ENCODE measurements around the gene ANGEL1. TPM values are rescaled to one million over a fixed set of nuclear protein-coding genes. Genes with fewer than 3 reads are reported as not detected.
A peak's percentile ranks its signal among the peaks of the same experiment; 100 is the strongest.

The ANGEL1 gene
- polyA plus RNA-seq, 1 experiment, result 12.8 TPM

GRCh38 chr14:76826122-76826521, 13.4 kb upstream of the ANGEL1 start, which contains the start of gene LRRC74A:
Gene LRRC74A, plus strand, starts transcription at chr14:76826408. Its CDS starts 290 bp downstream, at chr14:76826698.
- no peak for DNase-seq (ENCODE audit: low read depth, low spot score)
- TF ChIP-seq CTCF (IDR thresholded peaks at IDR 0.05; ENCODE audit: low read depth, low read length), result no peak
- H3K9me3 ChIP-seq (ENCODE audit: control insufficient read depth, insufficient read depth, low read length), result no peaks in the 10 kb centered on the region
- CTCF ChIA-PET, result no interaction called here
- H3K27me3 ChIP-seq (ENCODE audit: control insufficient read depth, insufficient read depth, low read length), result peaks cover 22% of the 10 kb centered on the region
- POLR2A ChIA-PET, result no interaction called here
- no peak within 1 kb of the TSS for H3K4me3 ChIP-seq (ENCODE audit: low read depth, low read length)
- H3K27ac ChIP-seq (ENCODE audit: low read depth, low read length), result no peak within 1 kb of the TSS

- DNase-seq (ENCODE audit: low read depth, low spot score), result no peak
- CTCF ChIA-PET, result interaction anchor here (0.7 kb wide), 1 partner anchor 302 kb away, joined by 15 read pairs; no protein-coding TSS in a partner anchor
- no peak for TF ChIP-seq CTCF (IDR thresholded peaks at IDR 0.05; ENCODE audit: low read depth, low read length)
- POLR2A ChIA-PET, result no interaction called here
- Histone ChIP-seq H3K27me3 (ENCODE audit: control insufficient read depth, insufficient read depth, low read length) (peaks cover 12% of the 10 kb centered on the region), H3K9me3 (ENCODE audit: control insufficient read depth, insufficient read depth, low read length) (no peaks in the 10 kb centered on the region), H3K4me3 (ENCODE audit: low read depth, low read length) (no peak overlapping the region), H3K27ac (ENCODE audit: low read depth, low read length) (no peak overlapping the region)
Measured at GRCh38 chr14:76820700-76821099, 8.0 kb upstream of the ANGEL1 start.

GRCh38 chr14:76814726-76815645, 2.3 kb upstream of the ANGEL1 start:
- Histone ChIP-seq H3K9me3 (ENCODE audit: control insufficient read depth, insufficient read depth, low read length) (no peaks in the 10 kb centered on the region; the same call in 1 of the 2 replicates), H3K4me3 (ENCODE audit: low read depth, low read length) (no peak overlapping the region), H3K27ac (ENCODE audit: low read depth, low read length) (no peak overlapping the region), H3K27me3 (ENCODE audit: control insufficient read depth, insufficient read depth, low read length) (peaks cover 12% of the 10 kb centered on the region)
- no peak for TF ChIP-seq CTCF (IDR thresholded peaks at IDR 0.05; ENCODE audit: low read depth, low read length)
- ChIA-PET CTCF (interaction anchor here (1.6 kb wide), 1 partner anchor 30 kb away, joined by 5 read pairs; no protein-coding TSS in a partner anchor), POLR2A (no interaction called here)
- DNase-seq (ENCODE audit: low read depth, low spot score), result no peak

- H3K27ac ChIP-seq (ENCODE audit: low read depth, low read length), result no peak overlapping the region
- CTCF ChIA-PET, result interaction anchor here (1.8 to 4.5 kb wide), 4 partner anchors 28 to 104 kb away, joined by 5 to 51 read pairs (median 20); no protein-coding TSS in a partner anchor
- TF ChIP-seq CTCF (IDR thresholded peaks at IDR 0.05; ENCODE audit: low read depth, low read length), result no peak
- H3K4me3 ChIP-seq (ENCODE audit: low read depth, low read length), result peak overlapping the region; percentile 73
- POLR2A ChIA-PET, result interaction anchor here (1.0 to 1.2 kb wide), 2 partner anchors 50 to 268 kb away, joined by 3 to 4 read pairs; partner anchors contain the start of gene VASH1
- DNase-seq (ENCODE audit: low read depth, low spot score), result no peak
- peaks cover 6% of the 10 kb centered on the region for H3K27me3 ChIP-seq (ENCODE audit: control insufficient read depth, insufficient read depth, low read length)
- no peaks in the 10 kb centered on the region; the same call in 1 of the 2 replicates for H3K9me3 ChIP-seq (ENCODE audit: control insufficient read depth, insufficient read depth, low read length)
Measured at GRCh38 chr14:76812093-76812421, 625 bp downstream of the ANGEL1 start.

- H3K9me3 ChIP-seq (ENCODE audit: control insufficient read depth, insufficient read depth, low read length), result no peaks in the 10 kb centered on the region; the same call in 1 of the 2 replicates
- ChIA-PET POLR2A (interaction anchor here (1.2 kb wide), 1 partner anchor 268 kb away, joined by 4 read pairs; no protein-coding TSS in a partner anchor), CTCF (interaction anchor here (0.6 to 4.5 kb wide), 8 partner anchors 10 to 648 kb away, joined by 3 to 51 read pairs (median 8); no protein-coding TSS in a partner anchor)
- H3K4me3 ChIP-seq (ENCODE audit: low read depth, low read length), result peak overlapping the region; percentile 73
- H3K27ac ChIP-seq (ENCODE audit: low read depth, low read length), result no peak overlapping the region
- no peak for TF ChIP-seq CTCF (IDR thresholded peaks at IDR 0.05; ENCODE audit: low read depth, low read length)
- DNase-seq (ENCODE audit: low read depth, low spot score), result no peak
- H3K27me3 ChIP-seq (ENCODE audit: control insufficient read depth, insufficient read depth, low read length), result peaks cover 3% of the 10 kb centered on the region
Measured at GRCh38 chr14:76811561-76811960, 1.1 kb downstream of the ANGEL1 start.

Data from AG04450 (cell line).